Mucosa of descending colon (tissue), 3 donors: Measurements from ENCODE around the gene MT1B. TPM values are rescaled to one million over a fixed set of nuclear protein-coding genes. Genes with fewer than 3 reads are reported as not detected.

ENCODE experiments used
- ATAC-seq: fragments of 200-7000 bp; cut with Tn5 transposase; one replicate; pipeline ENCODE4 v1.9.1; 2020; ENCODE audit warnings: mild to moderate bottlenecking, moderate library complexity
- DNase-seq, 3 donors: peaks; one replicate each; pipeline ENCODE4 v3.0.0-alpha.2; 2020
- H3K36me3 ChIP-seq: fragments of 200-600 bp; one replicate; pipeline ENCODE4 v1.8.0; 2021; ENCODE audit warnings: low read depth, mild to moderate bottlenecking
- H3K4me1 ChIP-seq: fragments of 200-600 bp; one replicate; pipeline ENCODE4 v1.8.0; 2021; ENCODE audit warnings: low read depth, mild to moderate bottlenecking
- H3K4me3 ChIP-seq: fragments of 200-600 bp; one replicate; pipeline ENCODE4 v1.8.0; 2021; ENCODE audit warnings: mild to moderate bottlenecking
- H3K9me3 ChIP-seq: fragments of 200-600 bp; one replicate; pipeline ENCODE4 v1.8.0; 2021; ENCODE audit warnings: mild to moderate bottlenecking
- intact Hi-C, 2 donors: fragments of 100-400 bp; cut with DNase I in 1 of 2; cut with micrococcal nuclease in 1 of 2; formaldehyde crosslinking; loops; one replicate each; pipeline versions ENCODE4 v1.11.0 to v1.11.1; 2022; cut with DNase I, micrococcal nuclease
- total RNA-seq, 3 donors: library from RNA; stranded (reverse); fragmentation: NEBNext Ultra II Directional in 2 of 3; extraction: Animal tissue kit (Norgen Biotek cat#: 25700) in 2 of 3; gene quantifications; one replicate each; pipeline versions ENCODE4 v1.2.1 to v1.2.4, GENCODE V29; 2021 to 2023
- TF ChIP-seq, protein P1 (sequence below): fragments of 200-600 bp; IDR thresholded peaks from one replicate; pipeline ENCODE4 v1.8.0; 2022; ENCODE audit warnings: antibody characterized with exemption, mild to moderate bottlenecking
- donor health status: DM: no; HTN: no; CAD: no; lungs with moderate emphysema.
- donor health status: DM: no; HTN: no; CAD: no.
- donor health status: DM: no; HTN: yes; CAD: no.

Gene MT1B
- total RNA-seq, 3 donors from 2014 or later: not detected

DNA sequence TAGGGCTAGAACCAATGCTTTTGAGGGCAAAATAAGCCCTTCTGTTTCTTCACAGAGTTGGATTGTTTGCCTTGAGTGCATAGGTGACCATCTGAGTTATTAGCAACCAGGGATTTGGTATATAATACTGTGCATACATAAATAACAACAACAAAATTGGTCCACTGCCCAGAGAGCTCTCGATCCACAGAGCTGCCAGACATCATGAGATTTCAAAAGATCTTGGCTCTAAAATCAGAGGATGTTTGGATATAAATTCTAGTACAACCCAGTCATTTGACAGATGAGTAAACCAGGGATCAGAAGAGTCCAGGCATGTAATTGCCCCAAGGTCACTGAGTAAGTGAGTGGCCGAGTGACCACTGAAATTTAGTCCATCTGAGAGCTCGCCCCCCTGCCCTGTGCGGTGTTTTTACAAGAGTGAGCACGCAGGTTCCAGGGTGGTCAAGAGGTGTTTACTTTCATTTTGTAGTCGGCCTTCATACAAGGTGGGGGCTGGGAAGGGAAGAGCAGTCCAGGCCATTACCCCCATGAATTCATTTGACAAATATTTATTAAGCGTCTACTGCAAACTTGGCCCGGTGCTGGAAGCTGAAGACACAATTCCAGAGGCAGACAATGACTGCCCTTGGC, 45.1 kb upstream of the MT1B start:
- Histone ChIP-seq H3K36me3 (no peaks in the 10 kb centered on the region), H3K4me3 (no peak overlapping the region), H3K4me1 (peaks cover 20% of the 10 kb centered on the region), H3K9me3 (no peaks in the 10 kb centered on the region)
- TF ChIP-seq, protein P1, sequence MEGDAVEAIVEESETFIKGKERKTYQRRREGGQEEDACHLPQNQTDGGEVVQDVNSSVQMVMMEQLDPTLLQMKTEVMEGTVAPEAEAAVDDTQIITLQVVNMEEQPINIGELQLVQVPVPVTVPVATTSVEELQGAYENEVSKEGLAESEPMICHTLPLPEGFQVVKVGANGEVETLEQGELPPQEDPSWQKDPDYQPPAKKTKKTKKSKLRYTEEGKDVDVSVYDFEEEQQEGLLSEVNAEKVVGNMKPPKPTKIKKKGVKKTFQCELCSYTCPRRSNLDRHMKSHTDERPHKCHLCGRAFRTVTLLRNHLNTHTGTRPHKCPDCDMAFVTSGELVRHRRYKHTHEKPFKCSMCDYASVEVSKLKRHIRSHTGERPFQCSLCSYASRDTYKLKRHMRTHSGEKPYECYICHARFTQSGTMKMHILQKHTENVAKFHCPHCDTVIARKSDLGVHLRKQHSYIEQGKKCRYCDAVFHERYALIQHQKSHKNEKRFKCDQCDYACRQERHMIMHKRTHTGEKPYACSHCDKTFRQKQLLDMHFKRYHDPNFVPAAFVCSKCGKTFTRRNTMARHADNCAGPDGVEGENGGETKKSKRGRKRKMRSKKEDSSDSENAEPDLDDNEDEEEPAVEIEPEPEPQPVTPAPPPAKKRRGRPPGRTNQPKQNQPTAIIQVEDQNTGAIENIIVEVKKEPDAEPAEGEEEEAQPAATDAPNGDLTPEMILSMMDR: no peak
- peak in 1 of 3 donors; percentile 35 for DNase-seq
- no peak for ATAC-seq
- intact Hi-C loops: loop anchor here in 1 of 2 donors (10.0 kb wide), 1 partner anchor 92 kb away; no protein-coding TSS in a partner anchor

DNA sequence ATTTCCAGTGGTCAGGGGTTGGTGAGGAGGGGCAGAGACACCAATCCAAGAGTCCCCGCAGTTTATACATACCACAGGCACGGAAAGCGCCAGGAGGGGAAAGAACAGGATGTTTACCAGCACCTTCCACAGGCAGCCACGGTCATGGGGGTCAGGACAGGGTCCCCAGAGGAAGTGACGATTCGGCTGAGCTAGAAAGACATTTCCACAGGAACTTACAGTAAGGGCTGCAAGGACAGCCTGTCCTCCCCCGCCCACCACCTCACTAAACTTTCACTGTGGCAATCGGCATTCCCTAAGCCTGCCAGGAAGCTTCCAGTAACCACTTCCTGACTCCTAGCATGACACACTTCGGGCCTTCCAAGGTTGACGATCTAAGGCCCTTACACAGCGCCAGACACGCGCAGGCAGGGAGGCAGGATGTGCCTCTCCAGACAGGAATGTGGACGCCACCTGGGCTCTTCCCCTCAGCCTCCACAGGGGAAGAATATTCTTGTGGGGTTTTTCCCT, 44.5 kb upstream of the MT1B start:
- DNase-seq: peak; percentile 52 to 79 (median 56)
- Histone ChIP-seq H3K36me3 (no peaks in the 10 kb centered on the region), H3K4me3 (no peak overlapping the region), H3K4me1 (peaks cover 20% of the 10 kb centered on the region), H3K9me3 (no peaks in the 10 kb centered on the region)
- TF ChIP-seq, protein P1: no peak
- intact Hi-C loops: loop anchor here in 1 of 2 donors (10.0 kb wide), 1 partner anchor 92 kb away; no protein-coding TSS in a partner anchor
- no peak for ATAC-seq

DNA sequence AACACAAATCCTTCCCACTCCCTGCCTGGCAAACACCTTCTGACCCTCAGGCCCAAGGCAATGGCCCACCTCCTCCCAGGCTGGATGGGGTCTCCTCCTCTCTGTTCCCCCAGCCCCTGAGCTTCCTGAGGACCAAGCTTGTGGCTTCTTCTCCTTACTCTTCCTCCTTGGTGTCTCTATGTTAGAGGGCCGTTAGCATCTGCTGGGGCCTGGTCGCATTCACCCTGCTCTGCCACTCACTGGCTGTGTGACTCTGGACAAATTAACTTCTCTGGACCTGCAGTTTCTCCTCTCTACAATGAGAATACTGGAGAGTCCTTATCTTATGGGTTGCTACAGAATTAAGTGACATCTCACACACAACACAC, 44.0 kb upstream of the MT1B start:
- Histone ChIP-seq H3K4me1 (peaks cover 20% of the 10 kb centered on the region), H3K36me3 (no peaks in the 10 kb centered on the region), H3K4me3 (no peak overlapping the region), H3K9me3 (no peaks in the 10 kb centered on the region)
- intact Hi-C loops: loop anchor here in 1 of 2 donors (10.0 kb wide), 1 partner anchor 93 kb away; no protein-coding TSS in a partner anchor
- no peak for ATAC-seq
- TF ChIP-seq, protein P1: no peak
- no peak for DNase-seq

DNA sequence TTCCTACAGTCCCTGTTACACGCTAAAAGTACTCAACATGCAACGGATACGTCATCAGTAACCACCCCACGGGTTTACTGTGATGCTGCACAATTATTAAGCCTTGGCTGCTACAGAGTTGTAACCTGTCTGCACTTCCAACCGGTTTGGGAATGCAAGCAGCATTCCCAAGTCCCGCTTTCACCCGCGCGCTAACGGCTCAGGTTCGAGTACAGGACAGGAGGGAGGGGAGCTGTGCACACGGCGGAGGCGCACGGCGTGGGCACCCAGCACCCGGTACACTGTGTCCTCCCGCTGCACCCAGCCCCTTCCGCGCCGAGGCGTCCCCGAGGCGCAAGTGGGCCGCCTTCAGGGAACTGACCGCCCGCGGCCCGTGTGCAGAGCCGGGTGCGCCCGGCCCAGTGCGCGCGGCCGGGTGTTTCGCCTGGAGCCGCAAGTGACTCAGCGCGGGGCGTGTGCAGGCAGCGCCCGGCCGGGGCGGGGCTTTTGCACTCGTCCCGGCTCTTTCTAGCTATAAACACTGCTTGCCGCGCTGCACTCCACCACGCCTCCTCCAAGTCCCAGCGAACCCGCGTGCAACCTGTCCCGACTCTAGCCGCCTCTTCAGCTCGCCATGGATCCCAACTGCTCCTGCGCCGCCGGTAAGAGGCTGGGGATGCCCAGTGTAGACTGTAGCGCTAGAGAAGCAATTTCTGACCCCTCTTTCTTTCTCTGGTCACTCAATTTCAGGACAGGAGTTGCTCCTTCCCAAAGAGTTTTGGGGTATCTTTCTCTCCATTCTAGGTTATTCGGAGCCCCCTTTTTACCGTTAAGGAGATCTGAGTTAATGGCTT, 43.4 kb upstream of the MT1B start, which contains the start of gene MT2A:
Gene MT2A (plus strand): TSS at position 542 of the 833 bp plus-strand sequence. CDS start 72 bp downstream, at position 614.
- peak; percentile 96 to 98 (median 97) for DNase-seq
- peaks cover 20% of the 10 kb centered on the region for H3K4me1 ChIP-seq
- H3K9me3 ChIP-seq: no peaks in the 10 kb centered on the region
- peak; percentile 92 for ATAC-seq
- TF ChIP-seq, protein P1: no peak
- no peaks in the 10 kb centered on the region for H3K36me3 ChIP-seq
- H3K4me3 ChIP-seq: peak within 1 kb of the TSS; percentile 0
- intact Hi-C loops: loop anchor here in 1 of 2 donors (10.0 kb wide), 1 partner anchor 93 kb away; no protein-coding TSS in a partner anchor

DNA sequence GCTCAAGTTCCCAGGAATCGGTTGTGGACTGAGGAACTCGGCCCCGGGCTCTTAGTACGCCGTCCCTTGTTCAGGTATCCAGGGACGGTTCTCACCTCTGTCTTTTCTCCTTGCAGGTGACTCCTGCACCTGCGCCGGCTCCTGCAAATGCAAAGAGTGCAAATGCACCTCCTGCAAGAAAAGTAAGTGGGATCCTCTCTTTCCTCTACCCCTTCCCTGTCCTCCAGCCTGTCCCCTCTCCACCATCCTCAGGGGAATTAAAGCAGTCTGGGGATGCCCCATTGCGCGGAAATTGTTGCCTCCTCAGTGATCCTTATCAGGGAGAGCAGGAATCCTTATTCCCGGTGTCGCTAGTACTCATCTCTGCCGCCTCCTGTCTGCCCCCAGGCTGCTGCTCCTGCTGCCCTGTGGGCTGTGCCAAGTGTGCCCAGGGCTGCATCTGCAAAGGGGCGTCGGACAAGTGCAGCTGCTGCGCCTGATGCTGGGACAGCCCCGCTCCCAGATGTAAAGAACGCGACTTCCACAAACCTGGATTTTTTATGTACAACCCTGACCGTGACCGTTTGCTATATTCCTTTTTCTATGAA, 42.7 kb upstream of the MT1B start:
- ATAC-seq (peak; percentile 3), DNase-seq (peak in 2 of 3 donors; percentile 47 to 59)
- TF ChIP-seq, protein P1: no peak
- H3K4me3 ChIP-seq: peak overlapping the region; percentile 0
- H3K36me3 ChIP-seq: no peaks in the 10 kb centered on the region
- H3K9me3 ChIP-seq: no peaks in the 10 kb centered on the region
- peaks cover 20% of the 10 kb centered on the region for H3K4me1 ChIP-seq
- intact Hi-C loops: loop anchor here in 1 of 2 donors (10.0 kb wide), 1 partner anchor 94 kb away; no protein-coding TSS in a partner anchor
